Large intestine (tissue), 3 donors: ENCODE measurements around the gene SH3TC1. TPM values are rescaled to one million over a fixed set of nuclear protein-coding genes. Genes with fewer than 3 reads are reported as not detected.

ENCODE experiments used
- DNase-seq, 2 donors: peaks; one replicate each; pipeline versions ENCODE4 v3.0.0 to v3.0.0-alpha.2; 2013
- H3K27ac ChIP-seq: one replicate; pipeline ENCODE4 v1.5.1; 2013; ENCODE audit warnings: low read length
- H3K27me3 ChIP-seq: 2 replicates; pipeline ENCODE4 v1.6.1; 2013; ENCODE audit warnings: low read length; ENCODE audit not compliant: control insufficient read depth, insufficient read depth
- H3K36me3 ChIP-seq: 2 replicates; pipeline ENCODE4 v1.6.1; 2013; ENCODE audit warnings: low read length; ENCODE audit not compliant: control insufficient read depth, insufficient read depth
- H3K4me1 ChIP-seq: one replicate; pipeline ENCODE4 v1.6.1; 2013; ENCODE audit warnings: low read length; ENCODE audit not compliant: control insufficient read depth, insufficient read depth
- H3K4me3 ChIP-seq: one replicate; pipeline ENCODE4 v1.5.1; 2013; ENCODE audit warnings: low read length
- H3K9me3 ChIP-seq: one replicate; pipeline ENCODE4 v1.6.1; 2013; ENCODE audit warnings: mild to moderate bottlenecking, low read depth, low read length, moderate library complexity; ENCODE audit not compliant: control insufficient read depth
- WGBS: methylation state at CpG from one replicate; pipeline ENCODE4 v1.1.5; 2013; ENCODE audit warnings: low lambda C conversion rate; ENCODE audit not compliant: insufficient coverage; 5-methylcytosine and 5-hydroxymethylcytosine counted together
- polyA plus RNA-seq: library from polyadenylated mRNA; unstranded; fragments of 120-200 nt; gene quantifications from one replicate; pipeline ENCODE4 v1.2.1, GENCODE V29; 2013

The SH3TC1 gene
- polyA plus RNA-seq, 1 donor = 21.1 TPM

DNA sequence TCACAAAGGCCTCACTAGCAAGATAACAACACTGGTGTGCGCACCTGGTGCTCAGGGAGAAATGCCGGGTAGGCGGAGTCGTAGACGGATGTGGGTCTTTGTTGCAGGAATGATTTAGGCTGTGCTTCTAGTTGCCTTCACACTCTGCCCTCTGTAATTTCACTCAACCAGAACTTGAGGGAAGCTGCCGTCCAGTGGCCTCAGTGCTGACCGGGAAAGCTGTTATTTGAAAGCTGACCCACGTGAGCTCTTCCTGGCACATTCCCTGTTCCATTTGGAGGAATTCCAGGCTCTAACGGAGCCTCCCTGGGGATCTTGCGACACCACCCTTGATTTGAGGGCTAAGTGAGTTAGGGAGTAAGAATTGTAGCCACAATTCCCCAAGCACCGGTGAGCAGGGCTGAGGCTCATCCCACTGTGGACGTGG lies 15.9 kb downstream of the SH3TC1 start:
- Histone ChIP-seq H3K27ac (no peak overlapping the region), H3K4me3 (no peak overlapping the region), H3K4me1 (no peaks in the 10 kb centered on the region), H3K36me3 (peaks cover 57% of the 10 kb centered on the region), H3K27me3 (no peaks in the 10 kb centered on the region), H3K9me3 (no peaks in the 10 kb centered on the region)
- DNase-seq = no peak
- no CpG with 5 or more reads among the region's 12 CpGs for WGBS

DNA sequence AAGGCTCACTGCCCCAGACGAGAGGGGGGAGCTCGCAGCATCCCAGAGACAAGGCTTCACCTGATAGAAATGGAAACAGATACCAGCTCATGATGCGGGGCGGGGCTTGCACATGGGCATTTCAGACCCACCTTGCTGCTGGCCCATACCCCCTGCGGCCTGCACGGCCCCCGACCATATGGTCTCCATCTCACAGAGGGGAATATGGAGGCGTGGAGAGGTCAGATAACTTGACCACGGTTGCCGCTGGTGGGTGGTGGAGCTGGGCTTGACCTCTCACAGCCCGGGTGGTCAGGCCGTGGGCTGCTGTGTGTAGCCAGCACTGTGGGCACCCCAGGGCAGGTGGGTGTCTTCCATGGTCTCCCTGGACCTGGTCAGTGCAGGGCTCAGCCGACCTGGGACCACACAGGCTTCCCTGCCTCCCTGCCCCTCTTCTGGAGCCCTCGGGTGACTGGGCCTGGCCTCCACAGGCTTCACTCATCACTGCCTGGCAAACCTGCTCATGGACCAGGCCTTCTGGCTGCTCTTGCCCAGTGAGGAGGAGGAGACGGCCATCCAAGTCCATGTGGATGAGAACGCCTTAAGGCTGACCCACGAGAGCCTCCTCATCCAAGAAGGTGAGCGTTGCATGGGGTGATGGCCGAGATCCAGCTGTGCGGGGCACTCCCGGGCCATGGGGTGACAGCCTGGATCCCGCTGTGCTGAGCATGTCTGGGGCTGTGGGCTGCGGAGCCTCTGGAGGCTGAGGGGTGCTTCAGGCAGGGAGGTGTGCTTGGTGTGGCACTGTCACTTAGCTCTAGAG lies 16.8 kb downstream of the SH3TC1 start:
- Histone ChIP-seq H3K4me1 (no peaks in the 10 kb centered on the region), H3K27ac (no peak overlapping the region), H3K4me3 (no peak overlapping the region), H3K36me3 (peaks cover 63% of the 10 kb centered on the region), H3K27me3 (no peaks in the 10 kb centered on the region), H3K9me3 (no peaks in the 10 kb centered on the region)
- no peak for DNase-seq
- no CpG with 5 or more reads among the region's 23 CpGs for WGBS

DNA sequence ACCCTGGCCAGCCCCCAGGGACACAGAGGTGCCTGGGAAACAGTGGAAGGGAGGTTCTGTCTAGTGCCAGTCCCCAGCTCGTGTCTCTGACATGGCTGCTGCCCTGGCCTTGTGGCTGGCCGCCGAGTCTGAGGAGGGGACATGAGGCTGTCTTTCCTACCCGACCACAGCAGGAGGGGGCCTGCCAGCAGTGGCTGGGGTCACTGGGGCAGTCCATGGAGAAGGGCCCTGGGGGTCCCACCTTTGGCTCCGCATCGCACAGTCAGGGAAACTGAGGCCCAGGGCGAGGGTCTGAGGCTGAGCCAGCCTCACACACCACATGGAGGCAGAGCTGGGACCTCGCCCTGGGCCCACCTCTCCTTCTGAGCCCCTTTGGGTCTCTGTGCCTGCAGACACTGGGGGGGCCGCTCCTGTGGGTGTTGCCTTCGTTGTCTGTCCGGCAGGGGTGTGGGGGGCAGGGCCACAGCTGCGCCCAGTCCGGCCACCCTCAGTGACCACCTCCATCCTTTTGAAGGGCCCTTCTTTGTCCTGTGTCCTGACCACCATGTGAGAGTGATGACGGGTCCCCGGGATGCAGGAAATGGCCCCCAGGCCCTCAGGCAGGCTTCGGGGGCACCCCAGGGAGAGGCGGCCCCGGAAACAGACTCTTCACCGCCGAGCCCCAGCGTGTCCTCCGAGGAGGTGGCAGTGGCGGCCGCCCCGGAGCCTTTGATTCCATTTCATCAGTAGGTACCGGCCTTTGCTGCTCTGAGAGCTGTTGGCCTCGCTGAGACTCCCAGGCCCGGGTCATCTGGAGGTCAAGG lies 17.6 kb downstream of the SH3TC1 start:
- no CpG with 5 or more reads among the region's 28 CpGs for WGBS
- Histone ChIP-seq H3K27me3 (no peaks in the 10 kb centered on the region), H3K27ac (no peak overlapping the region), H3K9me3 (no peaks in the 10 kb centered on the region), H3K4me1 (no peaks in the 10 kb centered on the region), H3K36me3 (peaks cover 66% of the 10 kb centered on the region), H3K4me3 (no peak overlapping the region)
- no peak for DNase-seq

DNA sequence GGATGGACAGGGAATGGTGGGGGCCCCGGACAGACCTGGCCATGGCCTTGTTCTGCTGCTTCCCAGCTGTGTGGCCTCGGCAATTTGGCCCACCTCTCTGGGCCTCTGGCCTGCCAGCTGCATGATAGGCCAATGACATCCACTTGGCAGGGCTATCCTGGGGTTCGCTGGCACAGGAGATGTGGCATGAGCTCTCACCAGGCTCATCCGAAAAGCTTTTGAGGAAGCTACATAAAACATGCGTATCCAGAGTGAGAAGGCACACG lies 18.1 kb downstream of the SH3TC1 start:
- Histone ChIP-seq H3K36me3 (peaks cover 71% of the 10 kb centered on the region), H3K4me1 (no peaks in the 10 kb centered on the region), H3K27me3 (no peaks in the 10 kb centered on the region), H3K27ac (no peak overlapping the region), H3K9me3 (no peaks in the 10 kb centered on the region), H3K4me3 (no peak overlapping the region)
- no CpG with 5 or more reads among the region's 6 CpGs for WGBS
- no peak for DNase-seq

DNA sequence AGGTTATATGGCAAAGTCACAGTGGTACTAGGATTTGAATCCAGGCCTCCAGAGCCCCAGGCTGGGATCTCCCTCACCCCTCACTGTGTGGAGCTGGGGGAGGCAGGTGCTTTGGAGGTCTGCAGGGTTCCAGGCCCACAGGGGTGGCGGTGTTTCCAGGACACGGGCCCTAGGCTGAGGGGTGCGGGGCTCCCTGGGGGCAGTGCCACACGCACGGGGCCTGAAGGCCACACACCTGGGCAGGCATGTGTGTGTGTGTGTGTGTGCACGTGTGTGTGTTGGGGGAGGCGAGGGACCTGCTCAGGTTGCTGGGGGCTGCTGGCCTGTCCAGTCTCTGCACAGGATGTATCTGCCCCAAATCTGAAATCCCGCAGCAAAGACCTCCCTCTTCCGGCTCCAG lies 18.8 kb downstream of the SH3TC1 start:
- Histone ChIP-seq H3K9me3 (no peaks in the 10 kb centered on the region), H3K4me1 (no peaks in the 10 kb centered on the region), H3K27ac (no peak overlapping the region), H3K36me3 (peaks cover 73% of the 10 kb centered on the region), H3K4me3 (no peak overlapping the region), H3K27me3 (no peaks in the 10 kb centered on the region)
- no CpG with 5 or more reads among the region's 9 CpGs for WGBS
- no peak for DNase-seq

DNA sequence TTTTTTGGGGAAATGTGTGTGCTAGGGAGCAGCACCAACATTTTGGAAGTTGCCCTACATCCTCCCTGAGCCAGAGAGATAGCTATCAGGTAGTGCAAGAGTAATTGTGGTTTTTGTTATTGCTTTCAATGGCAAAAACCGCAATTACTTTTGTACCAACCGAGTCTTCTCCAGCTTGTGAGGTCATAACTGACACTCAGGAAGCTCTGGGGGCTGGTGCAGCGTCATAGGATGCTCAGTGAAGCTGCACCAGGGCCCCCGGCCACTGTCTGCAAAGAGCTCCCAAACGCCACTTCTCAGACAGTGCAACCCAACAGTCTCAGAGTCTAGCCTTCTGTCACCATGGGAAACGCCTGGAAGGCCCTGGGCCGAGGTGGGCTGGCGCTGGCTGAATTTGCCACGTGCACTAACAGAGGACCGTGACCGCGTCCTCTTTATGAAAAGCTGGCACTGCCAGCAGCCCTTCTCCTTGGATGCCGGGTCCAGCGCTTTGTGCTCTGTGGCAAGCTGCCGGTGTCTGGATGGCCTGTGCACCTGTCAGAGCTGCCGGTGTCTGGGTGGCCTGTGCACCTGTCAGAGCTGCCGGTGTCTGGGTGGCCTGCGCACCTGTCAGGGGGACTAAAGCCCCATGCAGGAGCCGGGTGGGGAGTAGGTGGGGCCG lies 19.4 kb downstream of the SH3TC1 start:
- Histone ChIP-seq H3K27ac (no peak overlapping the region), H3K4me3 (no peak overlapping the region), H3K9me3 (no peaks in the 10 kb centered on the region), H3K4me1 (no peaks in the 10 kb centered on the region), H3K27me3 (no peaks in the 10 kb centered on the region), H3K36me3 (peaks cover 73% of the 10 kb centered on the region)
- no peak for DNase-seq
- no CpG with 5 or more reads among the region's 20 CpGs for WGBS

DNA sequence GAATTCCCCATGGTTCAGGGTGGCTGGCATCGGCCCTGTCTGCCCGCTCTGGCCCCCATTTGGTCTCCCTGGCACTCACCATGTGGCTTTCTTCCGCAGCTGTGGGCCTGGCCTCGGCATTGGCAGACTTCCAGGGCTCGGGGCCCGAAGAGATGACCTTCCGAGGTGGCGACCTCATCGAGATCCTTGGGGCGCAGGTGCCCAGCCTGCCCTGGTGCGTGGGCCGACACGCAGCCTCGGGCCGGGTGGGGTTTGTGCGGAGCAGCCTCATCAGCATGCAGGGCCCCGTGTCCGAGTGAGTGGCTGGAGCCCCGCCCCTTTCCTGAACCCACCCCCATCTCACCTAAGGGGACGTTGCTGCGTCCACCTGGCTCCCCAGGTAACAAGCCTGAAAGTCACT lies 20.1 kb downstream of the SH3TC1 start:
- H3K9me3 ChIP-seq = no peaks in the 10 kb centered on the region
- no peak overlapping the region for H3K4me3 ChIP-seq
- H3K27me3 ChIP-seq = no peaks in the 10 kb centered on the region
- no CpG with 5 or more reads among the region's 21 CpGs for WGBS
- no peak for DNase-seq
- H3K4me1 ChIP-seq = no peaks in the 10 kb centered on the region
- H3K36me3 ChIP-seq = peaks cover 78% of the 10 kb centered on the region
- no peak overlapping the region for H3K27ac ChIP-seq

DNA sequence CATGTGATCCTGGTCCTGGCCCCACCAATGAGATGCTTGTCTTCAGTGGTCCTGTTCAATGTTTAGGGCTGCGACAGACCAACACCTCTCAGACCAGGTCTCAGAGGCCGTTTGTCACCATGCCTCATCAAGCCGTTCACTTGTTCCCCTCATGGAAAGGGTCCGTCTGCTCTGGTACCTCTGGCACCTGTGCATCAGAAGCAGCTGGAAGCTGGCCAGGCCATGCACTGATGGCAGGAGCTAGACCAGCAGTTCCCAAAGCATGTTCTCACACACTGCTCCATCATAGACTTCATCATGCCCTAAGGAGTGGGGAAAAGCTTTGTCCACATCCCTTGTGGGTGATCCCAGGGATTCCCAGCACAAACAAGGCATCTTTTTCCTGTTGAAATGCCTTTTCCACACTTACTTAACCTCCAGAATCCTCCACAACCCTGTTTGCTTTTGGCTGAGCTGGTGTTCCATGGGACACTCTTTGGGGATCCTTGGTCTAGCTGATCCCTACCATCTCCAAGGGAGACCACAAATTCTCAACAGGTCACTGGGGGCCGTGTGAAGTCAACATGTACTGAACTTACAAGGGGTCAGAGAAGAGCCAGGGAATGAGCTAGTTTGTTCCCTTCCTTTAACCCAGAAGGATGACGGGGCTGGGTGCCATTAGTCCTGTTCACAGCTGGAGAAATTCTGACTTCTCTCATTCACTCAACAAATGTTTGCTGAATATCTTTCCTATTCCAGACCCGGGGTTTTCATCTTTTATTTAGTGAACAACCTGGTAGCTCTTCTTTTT lies 21.8 kb downstream of the SH3TC1 start:
- H3K9me3 ChIP-seq = no peaks in the 10 kb centered on the region
- no peak for DNase-seq
- H3K4me1 ChIP-seq = peaks cover 7% of the 10 kb centered on the region
- no peak overlapping the region for H3K4me3 ChIP-seq
- no peaks in the 10 kb centered on the region for H3K27me3 ChIP-seq
- H3K27ac ChIP-seq = no peak overlapping the region
- H3K36me3 ChIP-seq = peaks cover 80% of the 10 kb centered on the region
- 94% methylated on average over 2 of the region's 7 CpGs for WGBS

DNA sequence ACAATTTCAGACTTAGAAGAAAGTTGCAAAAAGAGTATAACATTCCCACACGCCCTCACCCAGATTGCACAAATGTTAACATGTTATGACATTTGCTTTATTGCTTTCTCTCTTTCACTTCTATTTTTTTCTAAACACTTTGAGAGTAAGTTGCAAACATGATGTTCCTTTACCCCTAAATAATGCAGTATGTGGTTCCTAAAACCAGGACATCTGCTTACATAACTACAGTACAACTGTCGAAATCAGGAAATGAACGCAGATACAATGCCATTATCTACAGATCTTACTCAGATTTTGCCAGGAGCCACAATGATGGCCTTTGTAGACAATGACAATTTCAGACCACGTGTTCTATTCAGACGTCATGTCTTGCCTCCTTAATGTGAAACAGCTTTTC lies 22.4 kb downstream of the SH3TC1 start:
- Histone ChIP-seq H3K9me3 (no peaks in the 10 kb centered on the region), H3K4me3 (no peak overlapping the region), H3K36me3 (peaks cover 78% of the 10 kb centered on the region), H3K27ac (no peak overlapping the region), H3K27me3 (no peaks in the 10 kb centered on the region), H3K4me1 (peaks cover 11% of the 10 kb centered on the region)
- DNase-seq = no peak
- WGBS = 100% methylated on average over 1 of the region's 5 CpGs

DNA sequence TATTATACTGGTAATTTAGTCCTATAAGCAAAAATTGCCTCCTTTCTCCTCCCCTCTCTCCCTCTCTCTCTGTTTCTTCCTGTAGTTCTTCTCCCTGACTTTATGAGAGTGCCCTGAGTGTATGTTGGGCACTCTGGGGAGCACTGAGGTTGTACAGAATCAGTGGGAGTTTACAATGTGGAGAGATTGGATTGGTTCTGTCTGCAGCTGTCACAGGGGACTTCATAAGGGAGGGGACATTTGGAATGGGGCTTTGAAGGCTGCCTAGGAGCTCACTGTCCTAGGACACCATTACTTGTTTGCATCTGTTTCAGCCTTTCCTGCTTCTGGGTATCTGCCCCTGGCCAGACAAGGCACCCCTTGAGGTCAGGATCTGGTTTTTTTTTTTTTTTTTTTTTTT lies 22.9 kb downstream of the SH3TC1 start:
- no peak for DNase-seq
- H3K36me3 ChIP-seq = peaks cover 79% of the 10 kb centered on the region

More for the DNA sequence above, 22.9 kb downstream of the SH3TC1 start:
- no peaks in the 10 kb centered on the region for H3K9me3 ChIP-seq
- H3K4me1 ChIP-seq = peaks cover 12% of the 10 kb centered on the region
- H3K27ac ChIP-seq = no peak overlapping the region
- H3K27me3 ChIP-seq = no peaks in the 10 kb centered on the region
- H3K4me3 ChIP-seq = no peak overlapping the region
